K562 (cell line): Measurements from ENCODE around the gene IL2RG. TPM values are rescaled to one million over a fixed set of nuclear protein-coding genes. Genes with fewer than 3 reads are reported as not detected.

Experiments used
- ADNP ChIP-seq: fragments of 200-800 bp; sonication (Bioruptor generic); IDR thresholded peaks from 2 replicates; pipeline ENCODE4 v1.6.1; 2016; ENCODE audit warnings: missing genetic modification characterization, missing compliant biosample characterization
- BMI1 ChIP-seq: fragments of 150-350 bp; IDR thresholded peaks from 2 replicates; pipeline ENCODE4 v1.6.1; 2014; ENCODE audit warnings: low read length
- DDX20 ChIP-seq: fragments of 450-650 bp; IDR thresholded peaks from 2 replicates; pipeline ENCODE4 v1.6.1; 2016; ENCODE audit warnings: missing genetic modification characterization, low read depth, mild to moderate bottlenecking, missing compliant biosample characterization, moderate library complexity
- HDAC1 ChIP-seq, 2 experiments: fragments of 450-650 bp; IDR thresholded peaks; 2 replicates each; pipeline ENCODE4 v1.6.1; 2016 to 2017; ENCODE audit warnings: inconsistent platforms in 1 of 2, mild to moderate bottlenecking in 1 of 2, moderate library complexity in 1 of 2
- HDAC6 ChIP-seq: IDR thresholded peaks from 2 replicates; pipeline ENCODE4 v1.6.1; 2012; ENCODE audit warnings: low read depth, mild to moderate bottlenecking, control low read depth, inconsistent platforms, low read length, moderate library complexity
- HMG20B ChIP-seq: fragments of 250-450 bp; sonication (Bioruptor Pico); IDR thresholded peaks from 2 replicates; pipeline ENCODE4 v1.5.0; 2021; ENCODE audit warnings: mild to moderate bottlenecking
- JUN ChIP-seq, 2 experiments: sonication (generic) in 1 of 2; formaldehyde crosslinking in 1 of 2; IDR thresholded peaks; 2 replicates each; pipeline versions ENCODE4 v1.6.1 to v1.8.0; 2012 to 2022; ENCODE audit warnings: borderline replicate concordance in 2 of 2, mild to moderate bottlenecking in 2 of 2, improper control_type of control experiment in 1 of 2, low read depth in 1 of 2, low read length in 1 of 2, missing genetic modification reagents in 1 of 2
- KDM5B ChIP-seq: fragments of 200-600 bp; sonication (generic); IDR thresholded peaks from 2 replicates; pipeline ENCODE4 v1.6.1; 2012; ENCODE audit warnings: low read depth, mild to moderate bottlenecking, moderate library complexity, low read length, control low read depth, inconsistent platforms; ENCODE audit not compliant: insufficient replicate concordance
- L3MBTL2 ChIP-seq: fragments of 450-650 bp; IDR thresholded peaks from 2 replicates; pipeline ENCODE4 v1.6.1; 2016; ENCODE audit warnings: mild to moderate bottlenecking, moderate library complexity
- NBN ChIP-seq: fragments of 450-650 bp; IDR thresholded peaks from 2 replicates; pipeline ENCODE4 v1.6.1; 2016; ENCODE audit warnings: low read depth, mild to moderate bottlenecking
- NR1H2 ChIP-seq: sonication (generic); formaldehyde crosslinking; IDR thresholded peaks from 2 replicates; pipeline ENCODE4 v1.4.0; 2020; ENCODE audit warnings: mild to moderate bottlenecking, missing genetic modification reagents
- POLR2AphosphoS5 ChIP-seq: IDR thresholded peaks from 2 replicates; pipeline ENCODE4 v1.6.1; 2011; ENCODE audit warnings: mild to moderate bottlenecking, low read depth, low read length, moderate library complexity; ENCODE audit not compliant: control insufficient read depth, insufficient read depth
- POLR2G ChIP-seq: fragments of 200-400 bp; formaldehyde crosslinking; IDR thresholded peaks from 2 replicates; pipeline ENCODE4 v1.6.1; 2017; ENCODE audit warnings: low read depth, mild to moderate bottlenecking, antibody characterized with exemption, low read length, moderate library complexity
- SMAD2 ChIP-seq: fragments of 150-350 bp; IDR thresholded peaks from 2 replicates; pipeline ENCODE4 v1.6.1; 2014; ENCODE audit warnings: low read depth, mild to moderate bottlenecking, low read length
- SUPT5H ChIP-seq: fragments of 450-650 bp; IDR thresholded peaks from 2 replicates; pipeline ENCODE4 v1.6.1; 2016
- ZFX ChIP-seq: sonication (generic); formaldehyde crosslinking; IDR thresholded peaks from 2 replicates; pipeline ENCODE4 v1.8.0; 2022; ENCODE audit warnings: mild to moderate bottlenecking, missing genetic modification reagents, moderate library complexity
- polyA plus RNA-seq, 8 experiments: library from polyadenylated mRNA; depleted of rRNA in 4 of 8; stranded (reverse) in 5 of 8; unstranded in 3 of 8; fragments of >200 nt; fragmentation: Nextera tagmentation in 2 of 8; fragmentation: Illumina TruSeq in 1 of 8; extraction: Ambion mirVana in 2 of 8; extraction: Trizol in 1 of 8; gene quantifications; 2 replicates each; pipeline versions ENCODE4 v1.2.1 to v1.2.3, GENCODE V29; 2011 to 2014; ENCODE audit warnings: inconsistent platforms in 1 of 8, missing spikeins in 1 of 8
- total RNA-seq, 7 experiments: library from RNA; depleted of rRNA in 6 of 7; stranded (reverse); fragments of >200 nt in 6 of 7; fragmentation: Illumina TruSeq in 2 of 7; extraction: Trizol in 2 of 7; gene quantifications; 2 replicates each; pipeline versions ENCODE4 v1.2.1 to v1.2.3, GENCODE V29; 2011 to 2021; ENCODE audit warnings: low replicate concordance in 1 of 7
- TF ChIP-seq, protein P1 (sequence below): fragments of 450-650 bp; formaldehyde crosslinking; IDR thresholded peaks from 2 replicates; pipeline ENCODE4 v1.4.0; 2020; ENCODE audit warnings: mild to moderate bottlenecking, moderate library complexity
- TF ChIP-seq, protein P2 (sequence below): fragments of 250-450 bp; sonication (Bioruptor Pico); IDR thresholded peaks from 2 replicates; pipeline ENCODE4 v1.4.0; 2020
- TF ChIP-seq, protein P3 (sequence below): fragments of 450-650 bp; IDR thresholded peaks from 2 replicates; pipeline ENCODE4 v1.6.1; 2016; ENCODE audit warnings: mild to moderate bottlenecking
- TF ChIP-seq, protein P4 (sequence below), 2 experiments: IDR thresholded peaks; 2 replicates each; pipeline ENCODE4 v1.6.1; 2011; ENCODE audit warnings: borderline replicate concordance in 1 of 2, control low read depth in 1 of 2, low read depth in 1 of 2, low read length in 1 of 2, mild to moderate bottlenecking in 1 of 2, mixed read lengths in 1 of 2, moderate library complexity in 1 of 2; ENCODE audit not compliant: insufficient read depth in 1 of 2, insufficient read length in 1 of 2, poor library complexity in 1 of 2, severe bottlenecking in 1 of 2; ENCODE audit errors: extremely low read depth in 1 of 2
- TF ChIP-seq, protein P5 (sequence below): fragments of 250-450 bp; sonication (Bioruptor Pico); IDR thresholded peaks from 2 replicates; pipeline ENCODE4 v1.8.0; 2021; ENCODE audit warnings: moderate library complexity, mild to moderate bottlenecking, inconsistent platforms

IL2RG gene
- total and polyA plus RNA-seq, 9 of the 15 experiments (the other 6 are each of a cell fraction or from before 2014, with no cell fraction given) = 5.5 to 55.4 (median 19.7) TPM

DNA sequence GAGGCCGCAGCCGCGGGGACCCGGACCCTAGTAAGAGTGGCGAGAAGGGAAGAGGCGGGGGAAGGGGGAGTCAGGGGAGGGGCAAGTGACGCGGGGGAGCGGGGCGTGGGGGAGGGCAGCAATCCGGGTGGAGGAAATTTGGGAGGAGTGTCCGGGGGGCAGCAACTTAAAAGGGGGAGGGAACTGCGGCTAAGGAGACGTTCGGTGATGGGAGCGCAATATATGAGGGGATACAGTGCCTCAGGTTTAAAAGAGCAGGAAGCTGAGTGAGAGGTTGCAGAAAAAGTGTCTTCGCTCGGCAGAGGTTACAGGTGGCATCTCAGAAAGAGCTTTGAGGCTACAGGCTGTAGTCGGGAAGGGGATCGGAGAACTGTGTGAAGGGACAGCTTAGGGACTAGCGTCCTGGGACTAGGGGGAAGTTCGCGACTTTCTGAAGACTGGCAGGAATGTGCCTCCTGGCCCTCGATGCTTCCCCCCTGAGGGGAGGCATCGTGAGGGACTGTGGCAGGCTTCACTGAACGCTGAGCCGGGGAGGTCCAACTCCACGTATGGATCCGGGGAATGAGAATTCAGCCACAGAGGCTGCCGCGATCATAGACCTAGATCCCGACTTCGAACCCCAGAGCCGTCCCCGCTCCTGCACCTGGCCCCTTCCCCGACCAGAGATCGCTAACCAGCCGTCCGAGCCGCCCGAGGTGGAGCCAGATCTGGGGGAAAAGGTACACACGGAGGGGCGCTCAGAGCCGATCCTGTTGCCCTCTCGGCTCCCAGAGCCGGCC, 15.2 kb downstream of the IL2RG start (continued):
- no peak for TF ChIP-seq JUN (IDR thresholded peaks at IDR 0.05; ENCODE audit: borderline replicate concordance, low read depth, low read length)
- no peak for TF ChIP-seq JUN (CRISPR knock-in tag; IDR thresholded peaks at IDR 0.05; ENCODE audit: borderline replicate concordance)
- no peak for TF ChIP-seq HDAC6
- TF ChIP-seq, protein P1, sequence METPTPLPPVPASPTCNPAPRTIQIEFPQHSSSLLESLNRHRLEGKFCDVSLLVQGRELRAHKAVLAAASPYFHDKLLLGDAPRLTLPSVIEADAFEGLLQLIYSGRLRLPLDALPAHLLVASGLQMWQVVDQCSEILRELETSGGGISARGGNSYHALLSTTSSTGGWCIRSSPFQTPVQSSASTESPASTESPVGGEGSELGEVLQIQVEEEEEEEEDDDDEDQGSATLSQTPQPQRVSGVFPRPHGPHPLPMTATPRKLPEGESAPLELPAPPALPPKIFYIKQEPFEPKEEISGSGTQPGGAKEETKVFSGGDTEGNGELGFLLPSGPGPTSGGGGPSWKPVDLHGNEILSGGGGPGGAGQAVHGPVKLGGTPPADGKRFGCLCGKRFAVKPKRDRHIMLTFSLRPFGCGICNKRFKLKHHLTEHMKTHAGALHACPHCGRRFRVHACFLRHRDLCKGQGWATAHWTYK (CRISPR knock-in tag) = no peak
- TF ChIP-seq, protein P2, sequence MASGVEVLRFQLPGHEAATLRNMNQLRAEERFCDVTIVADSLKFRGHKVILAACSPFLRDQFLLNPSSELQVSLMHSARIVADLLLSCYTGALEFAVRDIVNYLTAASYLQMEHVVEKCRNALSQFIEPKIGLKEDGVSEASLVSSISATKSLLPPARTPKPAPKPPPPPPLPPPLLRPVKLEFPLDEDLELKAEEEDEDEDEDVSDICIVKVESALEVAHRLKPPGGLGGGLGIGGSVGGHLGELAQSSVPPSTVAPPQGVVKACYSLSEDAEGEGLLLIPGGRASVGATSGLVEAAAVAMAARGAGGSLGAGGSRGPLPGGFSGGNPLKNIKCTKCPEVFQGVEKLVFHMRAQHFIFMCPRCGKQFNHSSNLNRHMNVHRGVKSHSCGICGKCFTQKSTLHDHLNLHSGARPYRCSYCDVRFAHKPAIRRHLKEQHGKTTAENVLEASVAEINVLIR = no peak
- no peak for TF ChIP-seq ZFX (CRISPR knock-in tag)
- TF ChIP-seq ADNP (tag) = no peak
- TF ChIP-seq, protein P3, sequence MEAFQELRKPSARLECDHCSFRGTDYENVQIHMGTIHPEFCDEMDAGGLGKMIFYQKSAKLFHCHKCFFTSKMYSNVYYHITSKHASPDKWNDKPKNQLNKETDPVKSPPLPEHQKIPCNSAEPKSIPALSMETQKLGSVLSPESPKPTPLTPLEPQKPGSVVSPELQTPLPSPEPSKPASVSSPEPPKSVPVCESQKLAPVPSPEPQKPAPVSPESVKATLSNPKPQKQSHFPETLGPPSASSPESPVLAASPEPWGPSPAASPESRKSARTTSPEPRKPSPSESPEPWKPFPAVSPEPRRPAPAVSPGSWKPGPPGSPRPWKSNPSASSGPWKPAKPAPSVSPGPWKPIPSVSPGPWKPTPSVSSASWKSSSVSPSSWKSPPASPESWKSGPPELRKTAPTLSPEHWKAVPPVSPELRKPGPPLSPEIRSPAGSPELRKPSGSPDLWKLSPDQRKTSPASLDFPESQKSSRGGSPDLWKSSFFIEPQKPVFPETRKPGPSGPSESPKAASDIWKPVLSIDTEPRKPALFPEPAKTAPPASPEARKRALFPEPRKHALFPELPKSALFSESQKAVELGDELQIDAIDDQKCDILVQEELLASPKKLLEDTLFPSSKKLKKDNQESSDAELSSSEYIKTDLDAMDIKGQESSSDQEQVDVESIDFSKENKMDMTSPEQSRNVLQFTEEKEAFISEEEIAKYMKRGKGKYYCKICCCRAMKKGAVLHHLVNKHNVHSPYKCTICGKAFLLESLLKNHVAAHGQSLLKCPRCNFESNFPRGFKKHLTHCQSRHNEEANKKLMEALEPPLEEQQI = no peak
- TF ChIP-seq, protein P4, sequence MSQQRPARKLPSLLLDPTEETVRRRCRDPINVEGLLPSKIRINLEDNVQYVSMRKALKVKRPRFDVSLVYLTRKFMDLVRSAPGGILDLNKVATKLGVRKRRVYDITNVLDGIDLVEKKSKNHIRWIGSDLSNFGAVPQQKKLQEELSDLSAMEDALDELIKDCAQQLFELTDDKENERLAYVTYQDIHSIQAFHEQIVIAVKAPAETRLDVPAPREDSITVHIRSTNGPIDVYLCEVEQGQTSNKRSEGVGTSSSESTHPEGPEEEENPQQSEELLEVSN (IDR thresholded peaks at IDR 0.05; ENCODE audit: borderline replicate concordance in 1 of 2, extremely low read depth in 1 of 2, insufficient read depth in 1 of 2, insufficient read length in 1 of 2, low read depth in 1 of 2, low read length in 1 of 2, poor library complexity in 1 of 2, severe bottlenecking in 1 of 2) = no peak
- TF ChIP-seq POLR2G = peak; percentile 35; the same call in 1 of the 2 replicates
- TF ChIP-seq HMG20B (CRISPR knock-in tag) = no peak
- TF ChIP-seq, protein P5, sequence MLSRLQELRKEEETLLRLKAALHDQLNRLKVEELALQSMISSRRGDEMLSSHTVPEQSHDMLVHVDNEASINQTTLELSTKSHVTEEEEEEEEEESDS = no peak
- TF ChIP-seq HDAC1 (IDR thresholded peaks at IDR 0.05) = peak in 1 of 2 experiments; percentile 22; a peak in 1 of 4 replicates
- TF ChIP-seq SMAD2 = no peak
- no peak for TF ChIP-seq SUPT5H
- peak; percentile 43; the same call in 1 of the 2 replicates for TF ChIP-seq L3MBTL2
- TF ChIP-seq DDX20 (tag) = no peak
- TF ChIP-seq KDM5B = no peak
- 0 out of 2 replicates have a peak, but pooled peaks have one; percentile 25 for TF ChIP-seq NBN
- TF ChIP-seq BMI1 = no peak
- no peak for TF ChIP-seq NR1H2
- TF ChIP-seq POLR2AphosphoS5 = no peak
